Measurements from ENCODE around the gene ATG7.

The ATG7 gene

DNA sequence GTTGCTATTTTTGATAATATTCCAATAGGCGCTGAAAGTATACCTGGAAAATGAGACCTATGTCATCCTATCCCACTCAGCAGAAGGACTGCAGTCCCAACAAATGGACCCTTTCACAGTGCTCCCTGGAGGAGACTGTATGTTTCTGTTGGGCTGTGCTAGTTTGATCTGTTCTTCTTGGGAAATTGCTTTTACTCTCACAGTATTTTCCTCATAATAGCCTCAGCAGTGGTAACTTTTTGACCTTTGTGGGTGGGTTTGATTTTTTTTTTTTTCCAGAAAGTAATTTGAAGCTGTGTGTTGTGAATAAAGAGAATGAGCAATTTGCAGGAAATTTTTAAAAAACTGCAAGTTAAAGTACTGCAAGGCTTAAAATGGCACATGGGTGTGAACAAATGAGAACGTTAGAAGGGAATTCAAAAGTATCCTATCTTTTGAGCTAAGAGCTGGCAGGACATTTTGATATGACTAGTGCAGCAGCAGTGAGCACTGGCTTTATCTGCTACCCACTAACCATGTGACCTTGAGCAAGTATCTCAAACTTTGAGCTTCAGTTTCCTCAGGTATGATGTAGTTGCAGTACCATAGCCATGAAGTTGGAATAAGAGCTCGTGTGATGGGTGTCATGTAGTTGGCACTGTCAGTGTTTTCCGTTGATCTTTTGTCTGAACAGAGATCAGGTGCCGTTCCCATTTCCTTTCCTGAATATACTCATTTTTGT lies 118.4 kb downstream of the ATG7 start:
- H3K9me3 ChIP-seq (ENCODE audit: insufficient read depth, low read length) = no peaks in the 10 kb centered on the region
- H3K4me3 ChIP-seq (ENCODE audit: insufficient read depth, low read length, poor library complexity, severe bottlenecking) = no peak overlapping the region
- H3K9ac ChIP-seq (ENCODE audit: low read length) = no peak overlapping the region
- no peak overlapping the region for H2AFZ ChIP-seq (ENCODE audit: low read depth, low read length, severe bottlenecking)
- H3K4me2 ChIP-seq (ENCODE audit: low read depth, low read length, poor library complexity, severe bottlenecking) = no peak overlapping the region
- no peak for TF ChIP-seq EZH2phosphoT487 (conservative IDR thresholded peaks at IDR 0.05; ENCODE audit: low read length)
- TF ChIP-seq CTCF (IDR thresholded peaks at IDR 0.05; ENCODE audit: insufficient read depth, low read length, poor library complexity, severe bottlenecking) = no peak
- no peaks in the 10 kb centered on the region for H4K20me1 ChIP-seq (ENCODE audit: low read depth, low read length)
- H3F3A ChIP-seq (ENCODE audit: insufficient read depth) = no peaks in the 10 kb centered on the region
- H3K79me2 ChIP-seq (ENCODE audit: insufficient read depth, low read length) = no peaks in the 10 kb centered on the region
- H3K36me3 ChIP-seq (ENCODE audit: low read length) = no peaks in the 10 kb centered on the region
- H3K9me2 ChIP-seq (replicated peaks; ENCODE audit: insufficient read depth, low read length) = no peaks in the 10 kb centered on the region
- H3K27ac ChIP-seq (ENCODE audit: low read depth, low read length) = no peak overlapping the region
- H3K27me3 ChIP-seq (ENCODE audit: low read length) = no peaks in the 10 kb centered on the region

DNA sequence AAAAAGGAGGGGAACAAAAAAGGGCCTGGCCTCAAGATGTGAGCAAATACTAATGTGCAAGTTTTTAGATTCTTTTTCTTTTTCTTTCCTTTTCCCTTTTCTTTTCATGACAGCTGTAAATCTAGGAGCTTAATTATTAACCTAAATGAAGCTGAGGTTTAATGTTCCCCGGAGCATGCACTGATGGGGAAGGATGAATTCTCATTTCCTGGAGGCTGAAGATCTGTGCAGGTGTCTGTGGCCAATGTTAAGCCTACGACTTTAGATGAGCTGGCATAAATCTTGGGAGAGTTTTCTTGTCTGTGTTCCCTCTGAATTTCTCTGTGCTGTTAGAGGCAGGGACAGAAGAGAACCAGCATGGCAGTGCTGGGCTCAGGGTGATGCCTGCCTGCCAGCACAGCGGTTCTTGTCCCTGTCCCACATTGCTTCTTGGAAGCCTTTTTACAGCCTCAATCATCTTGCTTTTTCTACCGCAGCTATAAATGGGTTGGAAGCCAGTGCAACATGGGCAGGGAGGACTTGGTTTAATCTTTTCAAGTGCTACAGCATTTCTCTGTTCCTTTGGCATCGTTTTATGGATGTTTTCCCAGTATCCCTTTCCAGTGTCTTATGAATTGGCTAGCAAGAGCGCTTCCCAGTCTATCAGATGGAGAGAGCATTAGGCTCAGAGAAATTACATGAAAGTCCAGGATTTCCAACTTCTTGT lies 119.1 kb downstream of the ATG7 start:
- H3K9me2 ChIP-seq (replicated peaks; ENCODE audit: insufficient read depth, low read length) = no peaks in the 10 kb centered on the region
- no peaks in the 10 kb centered on the region for H3K9me3 ChIP-seq (ENCODE audit: insufficient read depth, low read length)
- H3K9ac ChIP-seq (ENCODE audit: low read length) = no peak overlapping the region
- H3K27ac ChIP-seq (ENCODE audit: low read depth, low read length) = no peak overlapping the region
- H3K4me3 ChIP-seq (ENCODE audit: insufficient read depth, low read length, poor library complexity, severe bottlenecking) = no peak overlapping the region
- H3K4me2 ChIP-seq (ENCODE audit: low read depth, low read length, poor library complexity, severe bottlenecking) = no peak overlapping the region
- no peaks in the 10 kb centered on the region for H3K79me2 ChIP-seq (ENCODE audit: insufficient read depth, low read length)
- TF ChIP-seq EZH2phosphoT487 (conservative IDR thresholded peaks at IDR 0.05; ENCODE audit: low read length) (no peak), CTCF (IDR thresholded peaks at IDR 0.05; ENCODE audit: insufficient read depth, low read length, poor library complexity, severe bottlenecking) (no peak)
- no peaks in the 10 kb centered on the region for H3F3A ChIP-seq (ENCODE audit: insufficient read depth)
- no peaks in the 10 kb centered on the region for H4K20me1 ChIP-seq (ENCODE audit: low read depth, low read length)
- H3K27me3 ChIP-seq (ENCODE audit: low read length) = no peaks in the 10 kb centered on the region
- H3K36me3 ChIP-seq (ENCODE audit: low read length) = no peaks in the 10 kb centered on the region
- no peak overlapping the region for H2AFZ ChIP-seq (ENCODE audit: low read depth, low read length, severe bottlenecking)

GRCh38 chr3:11392014-11392859 lies 120.0 kb downstream of the ATG7 start:
- H3K27ac ChIP-seq (ENCODE audit: low read depth, low read length) = no peak overlapping the region
- no peak overlapping the region for H3K4me3 ChIP-seq (ENCODE audit: insufficient read depth, low read length, poor library complexity, severe bottlenecking)
- no peak overlapping the region for H2AFZ ChIP-seq (ENCODE audit: low read depth, low read length, severe bottlenecking)
- H3K27me3 ChIP-seq (ENCODE audit: low read length) = no peaks in the 10 kb centered on the region
- no peak for TF ChIP-seq EZH2phosphoT487 (conservative IDR thresholded peaks at IDR 0.05; ENCODE audit: low read length)
- no peak for TF ChIP-seq CTCF (IDR thresholded peaks at IDR 0.05; ENCODE audit: insufficient read depth, low read length, poor library complexity, severe bottlenecking)
- H3K9ac ChIP-seq (ENCODE audit: low read length) = no peak overlapping the region
- no peaks in the 10 kb centered on the region for H3K79me2 ChIP-seq (ENCODE audit: insufficient read depth, low read length)
- H3K9me2 ChIP-seq (replicated peaks; ENCODE audit: insufficient read depth, low read length) = no peaks in the 10 kb centered on the region
- H3K36me3 ChIP-seq (ENCODE audit: low read length) = no peaks in the 10 kb centered on the region
- H3K4me2 ChIP-seq (ENCODE audit: low read depth, low read length, poor library complexity, severe bottlenecking) = no peak overlapping the region
- no peaks in the 10 kb centered on the region for H3F3A ChIP-seq (ENCODE audit: insufficient read depth)
- no peaks in the 10 kb centered on the region for H3K9me3 ChIP-seq (ENCODE audit: insufficient read depth, low read length)
- H4K20me1 ChIP-seq (ENCODE audit: low read depth, low read length) = no peaks in the 10 kb centered on the region

Measured in SU-DHL-6 (cell line).